ENCODE measurements around the gene MRPS18C.
"Not testable (repeated sequence)": the region's sequence is repeated elsewhere in the genome, so short reads cannot be mapped to it uniquely, and the experiment has no call there.

The MRPS18C gene

DNA sequence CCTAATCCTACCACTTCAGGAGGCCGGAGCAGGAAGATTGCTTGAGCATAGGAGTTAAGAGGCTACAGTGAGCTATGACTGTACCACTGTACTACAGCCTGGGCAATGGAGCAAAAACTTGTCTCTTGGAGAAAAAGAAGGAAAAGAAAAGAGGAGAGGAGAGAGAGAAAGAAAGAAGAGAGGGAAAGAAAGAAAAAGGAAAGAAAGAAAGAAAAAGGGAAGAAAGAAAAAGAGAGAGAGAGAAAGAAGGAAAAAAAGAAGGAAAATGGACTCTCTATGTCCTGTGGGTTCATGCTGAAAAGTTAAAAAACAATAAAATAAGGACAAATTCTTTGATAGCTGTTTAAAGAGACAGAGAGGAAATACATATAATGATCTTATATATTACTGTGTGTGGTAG is 42.3 kb downstream of the MRPS18C start:
- DNase-seq, result no peak

- not testable (repeated sequence) for DNase-seq
Observed at GRCh38 chr4:83501671-83502070, 45.8 kb downstream of the MRPS18C start.

DNA sequence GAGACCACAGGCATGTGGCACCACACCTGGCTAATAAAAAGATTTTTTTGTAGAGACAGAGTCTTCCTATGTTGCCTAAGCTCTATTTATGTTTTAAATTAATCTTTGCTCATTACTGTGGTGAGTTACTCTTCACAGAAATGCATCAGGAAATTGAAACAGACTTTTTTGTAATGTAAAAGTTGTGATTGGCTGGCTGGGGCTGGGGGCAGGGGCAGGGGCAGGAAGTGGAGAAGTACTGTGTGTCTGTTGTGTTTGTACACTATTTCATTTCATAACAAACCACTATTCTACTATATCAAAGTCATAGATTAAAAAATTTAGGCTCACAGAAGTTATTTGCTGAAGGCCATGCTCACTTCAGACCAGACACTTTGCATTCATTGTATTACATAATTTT is 48.1 kb downstream of the MRPS18C start:
- DNase-seq, result no peak

DNA sequence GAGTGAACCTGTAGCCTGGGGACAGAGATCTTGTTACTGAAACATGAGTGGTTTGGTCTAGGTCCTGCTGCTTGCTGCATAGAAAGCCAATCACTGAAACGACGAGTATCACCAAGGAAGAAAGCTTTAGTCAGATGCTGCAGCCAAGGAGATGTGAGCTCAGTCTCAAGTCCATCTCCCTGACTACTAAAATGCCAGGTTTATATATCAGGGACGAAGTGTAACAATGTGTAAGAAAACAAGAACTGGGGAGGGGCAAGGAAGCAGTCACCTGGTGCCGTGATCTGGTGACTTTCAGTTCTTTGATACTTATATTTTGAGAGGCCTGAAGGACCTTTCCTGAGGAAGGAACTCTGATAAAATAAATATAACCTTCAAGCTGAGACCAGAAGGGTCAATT is 48.6 kb downstream of the MRPS18C start:
- no peak for DNase-seq

- DNase-seq, result no peak
Observed at GRCh38 chr4:83504996-83505395, 49.1 kb downstream of the MRPS18C start.

- peak; percentile 63 for DNase-seq
Observed at GRCh38 chr4:83509156-83509585, 53.3 kb downstream of the MRPS18C start.

GRCh38 chr4:83510442-83510841 is 54.6 kb downstream of the MRPS18C start:
- no peak for DNase-seq

Measured in NCI-H1436 (cell line).